ENCODE results near the gene IFT52.

GRCh38 chr20:43590392-43591303 is at the start of gene IFT52:
- no peak for TF ChIP-seq CTCF (conservative IDR thresholded peaks at IDR 0.05; ENCODE audit: low read depth, low read length)
- TF ChIP-seq EZH2 (IDR thresholded peaks at IDR 0.05; ENCODE audit: low read length, unreplicated experiment) = no peak

Data from PC-3 (cell line).